GM19395 (cell line): ENCODE data around the gene CPNE6.
A peak's percentile ranks its signal among the peaks of the same experiment; 100 is the strongest.
"Not testable (repeated sequence)": the region's sequence is repeated elsewhere in the genome, so short reads cannot be mapped to it uniquely, and the experiment has no call there.

Experiments
- ATAC-seq: cut with Tn5 transposase; IDR thresholded peaks from one replicate; pipeline ENCODE4 v1.9.1; 2021; ENCODE audit warnings: mild to moderate bottlenecking, moderate library complexity; ENCODE audit not compliant: unreplicated experiment

The CPNE6 gene

GRCh38 chr14:24071144-24071697 lies at the start of gene CPNE6:
CPNE6 (plus strand) TSS chr14:24071562; CDS start chr14:24072937, 1,375 bp downstream.
- ATAC-seq: no peak

- not testable (repeated sequence) for ATAC-seq
These were observed 46.4 kb upstream of the CPNE6 start for GRCh38 chr14:24024939-24025418.

- ATAC-seq: not testable (repeated sequence)
These were observed 41.7 kb upstream of the CPNE6 start for GRCh38 chr14:24029687-24030086.

DNA sequence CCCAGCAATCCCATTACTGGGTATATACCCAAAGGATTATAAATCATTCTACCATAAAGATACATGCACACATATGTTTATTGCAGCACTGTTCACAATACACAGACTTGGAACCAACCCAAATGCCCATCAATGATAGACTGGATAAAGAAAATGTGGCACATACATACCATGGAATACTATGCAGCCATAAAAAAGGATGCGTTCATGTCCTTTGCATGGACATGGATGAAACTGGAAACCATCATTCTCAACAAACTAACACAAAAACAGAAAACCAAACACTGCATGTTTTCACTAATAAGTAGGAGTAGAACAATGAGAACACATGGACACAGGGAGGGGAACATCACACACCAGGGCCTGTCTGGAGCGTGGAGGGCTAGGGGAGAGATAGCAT lies 40.0 kb upstream of the CPNE6 start:
- not testable (repeated sequence) for ATAC-seq

DNA sequence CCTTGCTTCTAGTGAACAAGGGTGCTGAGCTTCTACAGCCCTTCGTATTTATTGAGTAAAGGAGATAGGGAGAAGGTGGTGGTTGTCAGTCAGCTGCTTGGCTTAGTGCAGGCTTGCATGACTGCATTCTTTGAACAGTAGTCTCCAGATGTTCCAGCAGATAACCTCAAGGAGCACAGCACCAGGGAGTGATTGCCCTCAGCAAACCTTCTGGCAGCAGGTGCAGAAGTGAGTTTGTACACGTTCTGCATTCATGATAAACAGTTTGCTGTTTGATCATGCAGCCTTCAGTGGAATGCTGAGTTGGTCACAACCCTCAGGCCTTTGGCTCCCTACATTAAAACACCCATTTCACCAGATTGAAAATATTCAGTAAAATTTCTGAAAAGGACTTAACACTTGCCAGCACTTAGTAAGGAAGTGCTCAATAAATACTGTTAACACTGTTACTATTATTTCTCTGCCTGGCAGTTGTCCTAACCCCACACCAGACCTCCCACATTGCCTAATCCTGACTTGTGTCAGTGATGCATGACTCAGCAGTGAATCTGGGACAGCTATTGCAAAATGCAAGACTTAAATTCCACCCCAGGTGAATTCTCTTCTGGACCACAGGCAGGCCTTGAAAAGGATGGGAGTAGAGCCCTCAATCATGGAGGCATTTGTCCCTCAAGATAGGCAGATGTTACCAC lies 38.5 kb upstream of the CPNE6 start:
- ATAC-seq: no peak

DNA sequence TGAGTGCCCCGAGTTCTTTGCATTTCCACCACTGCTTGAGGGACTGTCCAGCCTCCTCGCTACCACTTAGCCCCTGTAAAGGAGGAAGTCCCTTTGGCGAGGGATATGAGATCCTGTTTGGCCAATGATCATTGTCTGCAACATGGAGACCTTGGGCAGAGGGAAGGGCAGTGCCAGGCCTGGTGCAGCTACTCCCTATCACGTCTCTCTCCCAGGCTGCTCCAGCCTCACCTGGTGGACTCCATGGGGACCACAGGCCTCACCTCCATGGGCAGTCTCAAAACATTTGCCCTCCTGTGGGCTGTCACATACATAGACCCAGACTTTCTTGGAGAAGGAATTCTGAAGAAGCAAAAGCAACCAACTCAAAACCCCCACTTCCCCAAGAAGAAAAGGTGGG lies 35.6 kb upstream of the CPNE6 start:
- ATAC-seq: peak; percentile 28

DNA sequence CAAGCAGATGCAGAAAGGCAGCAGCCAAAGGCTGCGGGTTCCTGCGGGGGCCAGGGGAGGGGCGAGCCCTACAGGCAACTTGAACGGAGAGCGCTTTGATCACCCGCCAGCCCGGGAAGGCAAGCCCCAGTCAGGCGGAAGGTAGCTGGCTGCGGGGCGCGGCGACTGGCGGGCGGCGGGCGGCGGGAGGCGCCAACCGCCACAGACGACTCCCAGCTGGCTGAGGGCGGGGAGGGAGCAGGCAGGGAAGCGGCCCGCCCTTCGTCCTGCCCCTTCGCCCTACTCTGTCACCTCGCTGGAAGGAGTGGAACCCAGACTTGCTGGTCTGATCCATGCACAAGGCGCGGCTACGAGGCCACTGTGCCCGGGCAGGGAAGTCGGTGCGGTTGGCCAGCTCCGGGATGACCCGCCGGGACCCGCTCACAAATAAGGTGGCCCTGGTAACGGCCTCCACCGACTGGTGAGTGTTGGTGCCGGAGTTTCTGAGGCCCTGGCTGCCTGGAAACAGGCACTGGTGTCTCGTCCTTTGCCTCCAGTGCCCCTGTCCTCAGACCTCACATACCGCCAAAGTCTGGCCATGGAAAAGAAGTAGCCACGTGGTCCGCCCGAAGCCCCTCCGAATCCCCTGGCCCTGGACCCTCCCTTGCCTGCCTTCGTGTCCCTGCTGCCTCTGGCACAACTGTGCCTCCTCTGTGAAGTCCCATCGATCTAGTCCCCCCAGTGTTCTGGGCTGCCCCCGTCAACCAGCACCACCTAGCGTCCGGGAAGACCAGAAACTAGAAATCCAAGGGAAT lies 35.0 kb upstream of the CPNE6 start:
- ATAC-seq: peak; percentile 78

- ATAC-seq: peak; percentile 26
These were observed 34.3 kb upstream of the CPNE6 start for GRCh38 chr14:24036963-24037657.

GRCh38 chr14:24037658-24038037 lies 33.7 kb upstream of the CPNE6 start:
- ATAC-seq: no peak

GRCh38 chr14:24038686-24039085 lies 32.7 kb upstream of the CPNE6 start:
- ATAC-seq: no peak

DNA sequence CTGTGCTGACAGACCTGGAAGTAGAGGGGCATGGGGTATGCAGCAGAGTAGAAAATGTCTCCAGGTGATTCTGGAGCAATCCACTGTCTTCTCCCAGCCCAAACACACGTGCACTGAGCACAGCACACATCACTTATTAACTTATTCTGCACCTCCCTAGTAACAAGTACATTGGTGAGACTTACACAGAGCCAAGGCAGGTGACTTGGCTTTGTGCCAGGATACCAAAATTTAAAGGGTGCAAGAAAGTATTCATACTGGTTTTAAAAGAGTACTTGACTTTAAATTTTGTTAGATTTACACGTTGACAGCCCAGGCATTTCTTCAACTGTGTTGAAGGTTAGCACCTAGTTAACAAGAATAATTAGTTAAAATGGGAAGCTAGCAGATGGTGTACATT lies 30.7 kb upstream of the CPNE6 start:
- no peak for ATAC-seq

- no peak for ATAC-seq
These were observed 28.6 kb upstream of the CPNE6 start for GRCh38 chr14:24042746-24043145.

DNA sequence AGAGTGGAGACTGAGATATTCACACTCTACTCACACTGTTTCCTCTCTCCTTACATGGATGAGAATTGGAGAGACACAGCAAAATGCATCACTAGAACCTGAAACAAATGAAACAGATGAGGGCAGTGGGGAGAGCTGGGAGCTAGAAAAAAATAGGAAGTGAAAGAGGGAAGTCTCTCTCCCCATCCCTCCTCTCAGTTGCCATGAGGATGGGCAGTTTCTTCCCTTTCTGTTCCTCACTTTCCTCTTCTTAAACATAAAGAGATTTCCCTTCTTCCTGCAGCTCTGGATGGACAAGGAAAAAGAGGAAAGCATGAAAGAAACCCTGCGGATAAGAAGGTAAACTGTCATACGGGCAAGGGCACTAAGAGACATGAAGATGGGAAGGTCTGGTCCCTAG lies 22.4 kb upstream of the CPNE6 start:
- ATAC-seq: not testable (repeated sequence)

DNA sequence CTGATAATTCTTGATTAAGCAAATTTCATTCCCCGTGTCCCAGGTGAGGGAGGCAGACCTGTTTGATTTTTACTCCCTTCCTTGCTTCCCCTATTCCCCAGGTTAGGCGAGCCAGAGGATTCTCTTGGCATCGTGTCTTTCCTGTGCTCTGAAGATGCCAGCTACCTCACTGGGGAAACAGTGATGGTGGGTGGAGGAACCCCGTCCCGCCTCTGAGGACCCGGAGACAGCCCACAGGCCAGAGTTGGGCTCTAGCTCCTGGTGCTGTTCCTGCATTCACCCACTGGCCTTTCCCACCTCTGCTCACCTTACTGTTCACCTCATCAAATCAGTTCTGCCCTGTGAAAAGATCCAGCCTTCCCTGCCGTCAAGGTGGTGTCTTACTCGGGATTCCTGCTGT lies 20.6 kb upstream of the CPNE6 start:
- not testable (repeated sequence) for ATAC-seq

DNA sequence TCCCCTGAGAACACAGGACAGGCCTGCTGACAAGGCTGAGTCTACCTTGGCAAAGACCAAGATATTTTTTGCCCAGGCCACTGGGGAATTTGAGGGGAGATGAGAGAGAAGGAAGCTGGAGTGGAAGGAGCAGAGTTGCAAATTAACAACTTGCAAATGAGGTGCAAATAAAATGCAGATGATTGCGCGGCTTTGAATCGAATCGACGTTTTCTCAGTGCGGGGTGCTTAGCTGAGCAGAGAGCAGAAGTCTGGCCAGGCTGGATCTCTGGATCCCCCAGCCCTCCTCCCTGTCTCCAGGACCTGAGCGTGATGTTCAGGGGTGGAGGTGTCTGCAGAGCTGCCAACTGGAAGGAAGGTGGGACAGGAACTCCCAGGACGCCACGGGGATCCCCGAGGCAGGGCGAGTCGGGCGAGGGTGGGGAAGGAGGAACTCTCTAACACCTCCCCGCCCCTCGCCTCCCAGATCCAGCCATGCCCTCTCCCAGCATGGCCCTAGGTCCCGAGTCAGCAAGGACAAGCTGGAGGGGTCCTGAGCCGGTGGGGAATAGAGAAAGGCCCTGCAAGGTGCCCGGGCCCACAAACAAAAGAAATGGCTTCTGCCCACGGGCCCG lies 20.1 kb upstream of the CPNE6 start:
- peak; percentile 22 for ATAC-seq

GRCh38 chr14:24051789-24052655 lies 19.3 kb upstream of the CPNE6 start, which contains the start of gene CARMIL3:
CARMIL3 (plus strand) TSS chr14:24052009; CDS start chr14:24052154, 145 bp downstream.
- ATAC-seq: peak; percentile 73

GRCh38 chr14:24052656-24053547 lies 18.5 kb upstream of the CPNE6 start:
- ATAC-seq: no peak

DNA sequence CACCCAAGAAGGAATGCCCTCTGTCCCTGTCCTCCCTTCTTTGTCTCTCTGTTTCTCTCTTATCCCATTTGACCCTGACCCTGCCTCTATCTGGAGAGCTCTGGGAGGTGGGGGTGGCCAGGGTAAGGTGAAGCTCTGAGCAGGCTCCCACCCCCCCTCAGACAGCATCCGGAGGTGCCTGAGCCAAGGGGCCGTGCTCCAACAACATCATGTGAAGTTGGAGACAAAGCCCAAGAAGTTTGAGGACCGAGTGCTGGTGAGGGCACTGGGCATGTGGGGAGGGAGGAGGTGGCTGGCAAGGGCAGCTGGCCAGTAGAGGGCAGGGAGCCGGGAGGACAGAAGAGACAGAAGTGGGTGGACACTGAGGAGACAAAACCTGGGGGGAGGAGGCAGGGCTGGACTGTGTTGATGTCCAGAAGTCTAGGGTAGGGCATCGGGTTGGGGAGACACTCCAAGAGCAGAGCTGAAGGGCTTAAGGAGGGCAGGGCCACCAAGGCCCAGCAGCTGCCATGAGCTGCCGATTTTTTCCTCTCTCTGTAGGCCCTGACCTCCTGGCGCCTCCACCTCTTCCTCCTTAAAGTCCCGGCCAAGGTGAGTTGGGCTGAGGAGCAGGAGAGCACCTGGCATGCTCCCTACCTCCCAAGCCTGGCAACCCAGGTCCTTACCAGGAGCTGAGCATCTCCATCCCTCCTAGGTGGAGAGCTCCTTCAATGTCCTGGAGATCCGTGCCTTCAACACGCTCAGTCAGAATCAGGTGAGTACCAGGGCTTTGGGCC lies 17.6 kb upstream of the CPNE6 start:
- no peak for ATAC-seq
